GM12875 (cell line): Measurements from ENCODE around the gene SCD.
"Not testable (repeated sequence)": the region's sequence is repeated elsewhere in the genome, so short reads cannot be mapped to it uniquely, and the experiment has no call there.

Experiments
- H3K4me3 ChIP-seq: one replicate; pipeline ENCODE4 v1.5.1; 2011; ENCODE audit warnings: low read depth, low read length, control low read depth
- CTCF ChIP-seq: IDR thresholded peaks from 2 replicates; pipeline ENCODE4 v1.5.1; 2011; ENCODE audit warnings: low read depth, mild to moderate bottlenecking, control low read depth, inconsistent platforms, low read length, moderate library complexity, borderline replicate concordance; ENCODE audit not compliant: insufficient read depth

Gene SCD

GRCh38 chr10:100346765-100347567 lies at the start of gene SCD:
Gene SCD (plus strand): TSS chr10:100347233. CDS start chr10:100347505, 272 bp downstream.
- peak within 1 kb of the TSS; percentile 86 for H3K4me3 ChIP-seq
- no peak for TF ChIP-seq CTCF

GRCh38 chr10:100297242-100297641 lies 49.8 kb upstream of the SCD start:
- H3K4me3 ChIP-seq: no peak overlapping the region
- no peak for TF ChIP-seq CTCF

- H3K4me3 ChIP-seq: not testable (repeated sequence)
Measured at GRCh38 chr10:100301123-100301522, 45.9 kb upstream of the SCD start.

- peak; percentile 61 for TF ChIP-seq CTCF
- no peak overlapping the region for H3K4me3 ChIP-seq
Measured at GRCh38 chr10:100303724-100304319, 43.2 kb upstream of the SCD start.

GRCh38 chr10:100304414-100304813 lies 42.6 kb upstream of the SCD start:
- H3K4me3 ChIP-seq: no peak overlapping the region
- TF ChIP-seq CTCF: no peak

GRCh38 chr10:100306861-100307260 lies 40.2 kb upstream of the SCD start:
- no peak for TF ChIP-seq CTCF
- H3K4me3 ChIP-seq: no peak overlapping the region

- no peak overlapping the region for H3K4me3 ChIP-seq
- no peak for TF ChIP-seq CTCF
Measured at GRCh38 chr10:100307684-100308083, 39.3 kb upstream of the SCD start.
